Measurements from ENCODE around the gene PREX1.
"Not testable (repeated sequence)": the region's sequence is repeated elsewhere in the genome, so short reads cannot be mapped to it uniquely, and the experiment has no call there.

The PREX1 gene

DNA sequence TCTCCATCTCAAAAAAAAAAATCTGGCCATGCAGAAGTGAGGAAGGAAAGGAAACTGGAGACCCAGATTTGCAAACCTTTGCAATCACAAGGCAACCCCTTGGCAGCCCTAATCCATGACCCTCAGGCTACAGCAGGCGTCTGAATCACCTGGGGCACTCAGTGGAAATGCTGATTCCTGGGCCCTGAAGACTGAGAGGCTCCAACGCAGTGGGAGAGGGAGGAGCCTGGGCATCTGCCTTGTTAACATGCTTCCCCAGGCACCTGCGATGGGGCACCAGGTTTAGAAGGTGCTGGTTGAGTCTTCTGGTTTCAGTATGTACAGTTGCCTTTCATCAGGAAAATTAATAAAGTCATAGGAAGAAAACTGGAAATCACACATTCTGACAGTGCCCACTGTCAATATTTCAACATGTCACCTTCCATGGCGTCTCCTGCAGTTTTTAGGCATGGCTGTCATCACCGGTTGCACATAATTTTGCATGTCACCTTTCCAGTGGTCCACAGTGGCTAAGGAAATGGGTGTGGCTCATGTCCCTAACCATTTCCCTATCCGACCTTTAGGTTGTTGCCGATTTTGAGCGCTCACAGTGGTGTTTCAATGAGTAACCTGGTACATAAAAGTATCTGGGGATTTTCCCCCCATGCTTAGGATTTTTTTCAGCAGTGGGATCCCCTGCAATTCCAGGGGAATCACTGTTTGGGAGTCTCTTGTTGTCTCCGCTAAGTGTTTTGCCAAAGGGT is 56.9 kb downstream of the PREX1 start:
- no peak for DNase-seq

DNA sequence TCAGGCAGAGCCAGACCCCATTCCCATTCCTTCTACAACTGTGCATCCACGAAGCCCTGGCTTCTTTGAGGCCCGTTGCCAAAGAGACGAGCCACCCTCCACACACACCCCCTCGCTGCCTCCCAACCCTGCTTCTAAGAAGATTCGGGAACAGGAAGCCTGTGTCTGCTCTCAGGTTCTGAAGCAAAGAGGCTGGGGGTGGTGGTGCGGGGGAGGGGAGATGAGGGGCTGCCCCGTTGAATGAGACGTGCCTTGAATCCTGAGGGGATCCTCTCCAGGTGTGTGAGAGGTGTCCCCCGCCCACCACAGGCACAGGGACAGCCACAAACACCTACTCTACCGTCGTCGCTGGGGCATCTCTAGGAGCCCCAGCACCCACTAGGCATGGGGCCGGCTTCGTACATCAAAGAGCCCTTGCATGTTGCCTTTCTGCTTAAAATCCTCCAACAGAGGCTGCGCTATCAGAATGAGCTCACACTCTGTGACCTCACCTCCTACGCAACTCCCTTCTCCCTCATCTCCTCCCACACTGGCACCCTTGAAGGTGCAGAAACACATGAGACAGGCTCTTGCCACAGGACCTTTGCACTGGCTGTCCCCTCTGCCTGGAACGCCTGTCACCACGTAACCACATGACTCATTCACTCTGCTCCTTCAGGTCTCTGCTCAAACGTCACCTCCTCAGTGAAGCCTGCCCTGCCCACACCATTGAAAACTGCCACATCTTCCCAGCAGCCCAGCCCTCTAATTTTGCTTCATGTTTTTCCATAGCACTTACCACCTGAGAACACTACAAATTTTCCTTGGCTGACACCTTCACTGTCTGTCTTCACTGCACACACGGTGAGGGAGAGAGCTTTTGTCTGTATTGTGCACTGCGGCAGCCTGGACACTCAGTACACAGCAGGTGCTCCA is 58.5 kb downstream of the PREX1 start:
- DNase-seq = no peak

DNA sequence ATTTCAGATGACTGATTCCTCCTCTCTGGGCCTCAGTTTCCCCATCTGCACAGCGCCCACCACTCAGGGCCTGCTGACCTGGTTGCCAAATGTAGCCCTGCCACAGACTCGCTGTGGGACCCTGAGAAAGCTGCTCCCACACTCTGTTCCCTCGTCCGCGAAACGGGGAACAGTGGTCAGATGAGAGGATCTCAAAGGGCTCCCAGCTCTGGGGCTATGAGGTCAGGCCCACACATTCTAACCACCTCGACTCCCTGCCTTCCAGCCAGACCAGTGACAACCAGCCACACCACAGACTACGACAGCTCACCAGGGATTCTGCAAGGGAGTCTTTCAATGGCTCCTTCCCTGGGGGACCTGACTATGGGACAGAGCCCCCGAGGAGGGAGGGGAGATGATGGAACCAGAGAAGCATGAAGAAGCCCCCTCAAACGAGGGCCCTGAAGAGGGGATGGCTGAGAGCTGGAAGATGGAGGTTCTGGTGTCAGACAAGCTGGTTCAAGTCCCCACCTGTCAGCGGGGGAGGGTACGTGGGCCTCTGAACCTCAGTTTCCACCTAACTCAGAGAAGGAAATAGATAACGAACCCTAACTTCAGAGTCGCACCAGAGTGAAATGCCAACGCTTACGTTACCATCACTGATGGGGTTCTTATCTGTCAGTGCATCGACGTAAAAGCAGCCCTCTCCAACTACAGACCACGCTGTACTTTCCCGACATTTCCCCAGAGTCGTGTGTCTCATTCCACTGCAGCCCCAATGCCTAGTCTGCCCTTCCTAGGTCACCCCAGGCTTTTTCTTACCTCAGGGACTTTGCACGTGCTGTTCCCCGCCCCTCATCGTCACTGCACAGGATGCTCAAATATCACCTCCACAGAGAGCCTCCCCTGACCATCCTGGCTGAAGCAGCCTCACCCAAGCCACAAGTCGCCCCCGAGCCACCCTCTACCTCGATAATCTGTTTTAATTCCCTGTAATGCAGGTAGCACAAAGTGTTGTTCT is 60.5 kb downstream of the PREX1 start:
- no peak for DNase-seq

DNA sequence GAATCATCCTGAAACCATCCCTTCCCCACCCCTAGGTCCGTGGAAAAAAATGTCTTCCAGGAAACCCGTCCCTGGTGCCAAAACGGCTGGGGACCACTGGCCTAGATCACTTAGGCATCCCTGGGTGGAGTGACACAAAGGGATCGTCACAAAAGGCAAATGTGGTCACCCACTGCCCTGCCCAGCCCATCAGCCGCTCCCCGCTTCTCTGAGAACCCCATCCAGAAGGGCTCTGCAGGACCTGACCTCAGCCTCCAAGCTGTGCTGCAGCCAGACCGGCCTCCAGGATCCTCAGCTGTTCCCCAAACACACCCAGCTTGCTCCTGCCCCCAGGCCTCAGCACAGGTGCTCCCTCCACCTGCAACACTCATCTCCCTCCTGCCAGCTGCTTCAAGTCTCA is 61.6 kb downstream of the PREX1 start:
- no peak for DNase-seq

DNA sequence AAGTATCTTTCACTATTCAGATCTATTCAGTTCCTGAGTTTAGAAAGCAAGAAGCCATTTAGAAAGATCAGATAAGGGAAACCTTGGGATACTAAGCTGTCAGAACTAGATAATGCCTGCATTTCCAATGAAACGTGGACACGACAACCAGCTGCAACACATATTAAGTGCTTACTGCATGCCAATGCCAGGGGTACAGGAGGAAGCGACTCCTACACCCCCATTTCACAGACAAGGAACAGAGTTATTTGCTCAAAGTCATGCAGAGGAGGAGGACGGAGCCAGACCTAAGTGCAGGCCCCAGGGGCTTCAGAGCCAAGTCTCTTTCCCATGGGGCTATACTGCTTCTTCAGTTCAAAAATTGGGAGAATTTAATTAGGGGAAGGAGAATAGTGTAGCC is 62.4 kb downstream of the PREX1 start:
- DNase-seq = no peak

DNA sequence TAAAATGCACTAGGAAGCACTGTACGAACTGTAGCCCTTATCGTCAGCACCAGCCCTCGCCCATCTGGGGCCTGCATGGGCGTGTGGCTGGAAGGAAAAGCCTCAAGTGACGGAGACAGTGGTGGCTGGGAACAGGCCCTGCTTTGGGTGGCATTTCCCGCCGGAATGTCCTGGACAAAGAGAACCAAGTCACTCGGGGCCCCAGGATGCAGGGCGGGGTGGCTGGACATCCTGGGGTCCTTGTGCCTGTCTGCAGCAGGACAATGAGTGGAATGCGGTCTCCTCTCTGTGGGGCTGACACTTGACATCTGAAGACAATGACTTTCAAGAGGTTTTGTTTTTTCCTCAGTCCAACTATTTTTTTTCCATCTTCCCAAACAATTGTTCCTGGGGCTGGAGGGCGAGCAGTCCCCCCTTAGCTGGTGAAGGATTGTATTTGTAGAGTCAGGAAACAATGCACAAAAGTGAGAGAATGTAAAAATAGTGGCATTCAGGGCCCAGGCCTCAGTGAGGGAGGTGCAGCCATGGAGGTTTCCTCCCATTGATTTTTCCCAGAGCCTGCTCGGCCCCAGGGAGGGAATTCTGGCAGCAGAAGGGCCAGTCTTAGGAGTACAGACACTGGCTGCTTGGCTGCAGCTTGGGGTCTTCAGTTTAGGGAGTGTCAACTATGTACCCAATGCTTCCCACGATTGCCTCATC is 64.4 kb downstream of the PREX1 start:
- no peak for DNase-seq

DNA sequence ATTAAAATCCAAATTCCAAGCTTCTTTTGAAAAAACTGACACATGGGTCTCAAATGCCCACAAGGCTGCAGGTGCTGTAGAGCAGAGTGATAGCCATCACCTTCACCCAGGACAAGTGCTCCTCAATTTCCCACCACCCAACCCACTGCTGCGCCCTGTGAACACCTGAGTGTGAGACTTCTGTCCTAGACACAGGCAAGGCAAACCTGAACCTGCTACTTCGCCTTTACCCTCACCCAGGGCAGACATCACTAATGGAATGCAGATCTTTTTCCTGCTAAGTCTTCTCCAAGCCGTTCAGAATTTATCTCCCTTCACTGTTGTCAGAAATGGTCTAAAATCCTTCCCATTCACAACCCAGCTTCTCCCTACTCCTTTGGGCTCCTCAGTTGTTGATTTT is 65.9 kb downstream of the PREX1 start:
- DNase-seq = no peak

DNA sequence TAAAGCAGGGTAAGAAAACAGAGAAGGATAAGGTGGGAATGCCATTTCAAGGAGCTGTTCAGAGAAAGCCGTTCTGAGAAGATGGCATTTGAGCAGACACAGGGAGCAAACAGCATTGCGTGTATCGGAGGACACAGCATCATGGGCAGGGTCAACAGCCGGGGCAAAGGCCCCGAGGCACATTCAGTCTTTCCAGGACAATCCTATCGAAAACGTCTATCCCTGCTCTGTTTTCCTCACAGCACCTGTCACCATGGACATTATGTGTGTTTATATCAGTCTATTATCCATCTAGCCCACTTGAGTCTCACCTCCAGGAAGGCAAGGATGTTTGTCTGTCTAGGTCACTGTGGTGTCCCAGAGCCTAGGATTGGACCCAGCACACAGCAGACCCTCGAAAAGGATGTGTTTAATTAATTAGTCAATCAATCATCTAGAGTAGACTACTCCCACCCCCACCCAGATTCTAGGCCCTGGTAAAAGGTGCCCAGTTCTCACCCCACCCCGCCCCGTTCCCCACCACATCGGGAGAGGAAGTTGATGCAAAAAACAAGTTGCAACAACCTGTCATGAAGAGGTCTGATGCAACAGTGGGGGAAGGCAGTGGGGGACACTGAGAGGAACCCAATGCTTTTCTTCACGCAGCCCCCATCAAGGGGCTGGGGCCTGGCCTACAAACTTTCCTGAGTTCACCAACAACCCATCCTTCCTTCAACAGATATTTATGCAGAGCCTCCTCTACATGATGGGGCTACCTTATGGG is 66.6 kb downstream of the PREX1 start:
- no peak for DNase-seq

DNA sequence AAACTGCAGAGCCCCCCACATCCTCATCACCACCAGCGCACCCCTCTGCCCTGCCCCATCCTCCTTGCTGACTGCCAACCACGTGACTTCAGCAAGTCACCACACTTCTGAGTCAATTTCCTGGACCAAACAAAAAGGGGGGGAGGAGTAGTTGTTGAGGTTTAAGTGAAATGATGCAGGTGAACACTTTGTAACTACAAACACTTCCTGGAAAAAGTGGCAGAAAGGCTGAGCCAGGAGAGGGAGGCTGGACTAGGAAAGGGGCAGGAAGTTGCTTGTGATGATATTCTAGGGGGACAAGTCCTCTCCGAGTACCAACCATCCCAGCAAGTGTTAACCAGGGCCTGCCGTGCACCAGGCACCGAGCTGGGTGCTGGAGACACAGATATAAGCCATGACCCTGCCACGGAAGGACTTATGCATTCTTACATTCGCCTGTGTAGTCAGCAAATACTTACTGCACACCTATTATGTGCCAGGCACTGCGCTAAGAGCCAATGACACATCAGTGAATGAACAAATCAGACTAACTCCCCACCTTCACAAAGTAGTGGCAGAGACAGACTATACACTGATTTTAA is 67.3 kb downstream of the PREX1 start:
- peak; percentile 28 for DNase-seq

DNA sequence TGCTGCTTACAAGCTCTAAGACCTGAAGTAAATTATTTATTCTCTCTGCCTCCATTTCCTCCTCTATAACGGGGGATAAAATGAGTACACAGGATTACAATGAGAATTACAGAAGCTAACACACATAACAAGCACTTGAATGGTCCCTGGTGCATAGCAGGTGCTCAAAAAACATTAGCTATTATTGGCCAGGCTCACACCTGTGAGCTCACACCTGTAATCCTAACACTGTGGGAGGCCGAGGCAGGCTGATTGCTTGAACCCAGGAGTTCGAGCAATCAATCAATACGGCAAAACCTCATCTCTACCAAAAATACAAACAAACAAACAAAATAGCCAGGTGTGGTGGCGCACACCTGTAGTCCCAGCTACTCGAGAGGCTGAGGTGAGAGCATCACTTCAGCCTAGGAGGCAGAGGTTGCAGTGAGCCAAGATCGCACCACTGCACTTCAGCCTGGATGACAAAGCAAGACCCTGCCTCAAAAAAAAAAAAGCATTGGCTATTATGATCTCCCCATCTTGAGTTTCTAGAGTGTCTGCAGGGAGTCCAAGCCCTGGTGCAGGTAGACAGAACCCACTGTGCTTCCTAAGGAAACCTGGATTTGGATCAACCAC is 68.1 kb downstream of the PREX1 start:
- peak; percentile 78 for DNase-seq

DNA sequence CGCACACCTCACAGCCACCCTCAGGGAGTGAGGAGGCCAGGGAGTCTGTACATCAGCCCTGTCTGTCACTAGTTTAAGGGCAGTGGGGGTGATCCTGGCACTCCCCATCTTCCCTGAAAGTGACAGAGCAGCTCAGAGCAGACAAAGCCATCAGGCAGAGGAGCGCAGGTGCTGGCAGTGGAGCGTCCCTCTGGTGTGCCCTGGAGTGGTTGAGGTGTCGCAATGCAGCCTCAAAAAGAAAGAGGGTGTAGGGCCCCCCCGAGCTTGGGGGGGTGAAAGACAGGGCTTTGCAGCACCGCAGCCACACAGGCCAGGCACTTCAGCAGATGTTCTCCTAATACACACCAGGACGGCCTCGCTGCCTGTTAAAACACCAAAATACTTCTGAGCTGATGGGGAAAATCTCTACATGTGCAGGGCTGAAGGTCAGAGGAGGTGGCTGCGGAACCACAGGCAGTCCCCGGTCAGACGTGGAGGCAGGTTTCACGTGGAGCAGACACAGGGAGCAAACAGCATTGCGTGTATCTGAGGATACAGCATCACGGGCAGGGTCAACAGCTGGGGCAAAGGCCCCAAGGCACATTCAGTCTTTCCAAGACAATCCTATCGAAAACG is 69.5 kb downstream of the PREX1 start:
- peak; percentile 89 for DNase-seq

DNA sequence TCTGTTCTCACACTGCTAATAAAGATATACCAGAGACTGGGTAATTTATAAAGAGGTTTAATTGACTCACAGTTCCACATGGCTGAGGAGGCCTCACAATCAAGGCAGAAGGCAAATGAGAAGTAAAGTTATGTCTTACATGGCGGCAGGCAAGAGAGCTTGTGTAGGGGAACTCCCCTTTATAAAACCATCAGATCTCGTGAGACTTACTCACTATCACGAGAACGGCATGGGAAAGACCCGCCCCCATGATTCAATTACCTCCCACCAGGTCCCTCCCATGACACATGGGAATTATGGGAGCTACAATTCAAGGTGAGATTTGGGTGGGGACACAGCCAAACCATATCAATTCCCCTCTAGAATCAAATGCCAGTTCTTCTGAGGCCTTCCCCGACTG is 71.0 kb downstream of the PREX1 start:
- DNase-seq = not testable (repeated sequence)

DNA sequence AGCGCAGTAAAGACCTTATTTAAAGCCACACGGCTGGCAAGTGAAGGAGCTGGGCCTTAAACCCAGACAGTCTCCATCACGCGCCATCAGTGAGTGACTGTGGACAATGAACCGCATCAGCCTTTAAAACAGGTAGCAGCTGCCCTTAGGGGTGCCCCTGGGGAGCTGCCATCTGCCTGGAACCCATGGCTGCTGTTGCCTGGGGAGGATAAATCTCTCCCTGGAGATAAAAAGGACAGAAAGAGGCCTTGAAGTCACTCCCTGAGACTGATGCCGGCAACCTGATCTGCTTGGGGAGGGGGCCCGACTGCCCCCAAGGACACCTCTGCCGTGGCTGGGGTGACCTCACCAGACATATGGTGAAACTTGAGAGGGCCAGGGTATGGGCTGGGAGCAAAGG is 73.5 kb downstream of the PREX1 start:
- DNase-seq = peak; percentile 31

DNA sequence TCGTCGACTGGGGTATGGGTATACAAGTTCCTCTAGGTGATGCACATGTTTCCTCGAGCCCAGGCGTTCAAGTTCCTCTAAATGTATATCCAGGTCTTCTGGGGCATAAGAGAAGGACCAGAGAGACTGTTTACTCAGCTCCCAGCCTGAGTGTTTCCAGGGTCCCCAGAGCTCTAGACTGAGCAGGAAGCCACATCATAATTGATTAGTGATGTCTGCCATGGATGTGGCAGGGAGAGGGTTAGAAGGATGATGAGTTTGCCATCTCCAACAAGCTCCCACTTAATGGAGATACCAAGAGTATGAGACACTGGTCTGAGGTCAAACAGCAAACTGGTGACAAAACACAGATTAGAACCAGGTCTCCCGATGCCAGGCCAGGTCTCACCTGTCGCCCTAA is 74.8 kb downstream of the PREX1 start:
- no peak for DNase-seq

DNA sequence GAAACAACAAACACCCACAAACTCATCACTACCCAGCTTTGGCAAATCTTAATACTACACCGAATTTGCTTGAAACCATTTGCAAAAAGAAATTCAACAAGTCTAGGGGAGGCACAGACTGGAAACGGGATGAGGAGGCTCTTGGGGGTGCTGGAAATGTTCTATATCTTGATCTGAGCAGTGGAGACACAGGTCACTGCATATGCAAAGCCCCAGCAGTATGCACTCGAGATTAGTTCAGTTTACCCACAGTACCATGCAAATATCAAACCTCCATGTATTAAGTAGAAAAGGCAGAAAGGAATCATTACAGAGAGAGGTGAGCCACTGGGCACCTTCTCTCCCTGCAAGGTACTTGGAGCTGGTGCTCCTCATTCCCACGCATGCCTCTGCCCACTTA is 75.9 kb downstream of the PREX1 start:
- DNase-seq = no peak

DNA sequence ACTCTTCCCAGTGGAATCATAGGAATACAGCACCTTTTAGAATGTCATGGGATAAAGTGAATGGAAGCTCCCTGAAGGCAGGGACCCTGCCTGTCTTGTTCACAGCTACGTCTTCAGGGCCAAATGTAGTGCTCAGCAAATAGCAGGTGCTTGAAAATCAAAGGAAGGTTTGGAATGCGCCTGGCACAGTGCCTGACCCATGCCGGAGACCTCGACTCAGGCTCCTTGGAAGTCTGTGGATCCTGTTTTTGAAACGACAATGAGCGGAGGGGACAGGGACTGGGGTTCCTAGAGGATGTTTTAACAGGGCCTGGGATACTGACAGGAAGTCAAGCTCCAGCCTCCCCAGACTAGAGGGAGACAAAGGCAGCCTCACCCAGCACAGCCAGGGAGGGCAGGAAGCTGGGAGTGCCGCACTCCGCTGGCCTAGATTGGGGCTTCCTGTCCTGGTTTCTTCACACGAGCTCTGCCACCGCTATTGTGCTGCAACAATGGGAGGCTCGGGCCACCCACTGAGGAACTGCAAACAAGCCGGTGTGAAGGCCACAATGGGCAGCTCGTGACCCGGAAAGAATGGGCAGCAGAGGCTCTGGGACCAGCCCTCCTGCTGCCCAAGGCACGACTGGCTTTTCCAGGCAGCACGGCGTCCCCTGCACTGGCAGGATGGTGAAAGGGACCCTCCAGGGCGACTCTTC is 76.7 kb downstream of the PREX1 start:
- DNase-seq = no peak

DNA sequence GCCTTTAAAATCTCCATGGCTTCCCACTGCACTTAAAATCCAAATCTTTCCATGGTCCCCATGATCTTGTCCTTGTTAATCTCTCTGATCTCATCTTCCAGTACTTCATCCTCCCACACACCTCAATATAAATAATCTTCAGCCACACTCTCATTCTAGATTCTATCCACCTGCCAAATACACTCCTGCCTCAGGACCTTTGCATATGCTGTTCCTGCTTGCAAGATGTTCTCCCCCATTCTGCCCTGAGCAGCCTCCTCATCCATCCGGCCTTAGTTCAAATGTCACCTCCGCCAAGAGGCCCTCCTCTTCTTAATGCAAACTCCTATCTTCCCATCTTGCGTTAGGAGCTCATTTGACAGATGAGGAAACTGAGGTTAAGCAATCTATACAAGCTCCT is 77.4 kb downstream of the PREX1 start:
- no peak for DNase-seq

DNA sequence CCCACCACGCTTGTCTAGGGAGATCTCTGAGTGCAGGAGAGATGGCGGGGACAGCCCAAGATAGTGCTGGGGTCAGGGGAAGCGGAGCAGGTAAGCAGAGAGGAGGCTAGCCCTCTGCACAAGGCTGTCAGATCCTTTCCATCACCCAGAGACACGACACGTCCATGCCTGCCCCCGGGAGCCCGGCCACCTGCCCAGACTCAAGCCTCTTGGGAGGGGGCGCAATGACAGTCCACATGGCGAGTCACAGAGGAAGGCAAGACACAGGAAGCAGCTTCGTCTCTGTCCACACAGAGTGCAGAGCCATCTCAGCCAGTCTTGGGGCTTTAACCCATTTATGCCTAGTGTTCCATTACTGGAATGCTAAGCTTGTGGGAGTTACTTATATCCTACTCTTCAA is 78.4 kb downstream of the PREX1 start:
- DNase-seq = no peak

DNA sequence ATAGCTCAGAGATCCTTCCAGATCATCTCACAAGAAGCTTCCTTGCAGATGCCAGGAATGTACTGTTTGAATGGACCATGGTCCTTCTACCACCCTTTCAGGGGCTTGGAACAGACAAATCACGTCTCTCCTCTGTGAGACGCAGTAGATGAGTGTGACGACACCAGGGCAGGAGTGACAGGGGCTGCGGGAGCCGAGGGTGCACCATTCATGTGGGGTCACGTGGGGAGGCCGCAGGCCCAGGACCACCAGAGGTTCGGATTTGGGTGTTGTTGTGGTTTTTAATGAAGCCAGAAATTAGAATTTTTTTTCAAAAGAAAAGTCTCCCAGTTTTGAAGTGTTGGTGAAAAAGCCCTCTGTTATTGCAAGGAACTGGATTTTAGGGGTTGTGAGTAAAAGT is 79.2 kb downstream of the PREX1 start:
- DNase-seq = no peak
